ENCODE results near the gene LPAR3. TPM values are rescaled to one million over a fixed set of nuclear protein-coding genes. Genes with fewer than 3 reads are reported as not detected.

LPAR3 gene
- total and polyA plus RNA-seq, 2 experiments from 2014 or later: 10.4 to 36.9 TPM

DNA sequence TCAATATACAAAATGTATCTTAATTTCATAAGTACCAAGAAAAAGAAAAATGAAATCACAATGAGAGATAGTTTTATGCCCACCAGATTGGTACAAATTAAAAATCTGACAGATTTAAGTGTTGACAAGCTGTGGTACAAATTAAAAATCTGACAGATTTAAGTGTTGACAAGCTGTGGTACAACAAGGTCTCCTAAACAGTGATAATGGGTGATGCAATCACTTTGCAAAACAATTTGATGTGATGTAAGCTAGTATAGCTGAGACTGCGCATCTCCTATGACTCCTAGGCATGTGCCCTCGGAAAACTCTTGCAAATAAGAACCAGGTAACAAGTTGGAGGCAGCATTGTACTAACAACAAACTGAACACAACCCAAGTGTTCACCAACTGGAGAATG is 100.6 kb downstream of the LPAR3 start:
- Histone ChIP-seq H3F3A (replicated peaks; ENCODE audit: low read depth) (no peaks in the 10 kb centered on the region), H3K27me3 (ENCODE audit: insufficient read depth) (no peaks in the 10 kb centered on the region), H3K27ac (ENCODE audit: low read depth) (no peak overlapping the region), H3K9me2 (ENCODE audit: insufficient read depth) (no peaks in the 10 kb centered on the region; the same call in 1 of the 2 replicates), H3K79me2 (replicated peaks; ENCODE audit: insufficient read depth) (no peaks in the 10 kb centered on the region), H3K4me1 (ENCODE audit: insufficient read depth) (peaks cover 5% of the 10 kb centered on the region; the same call in 1 of the 2 replicates), H3K36me3 (ENCODE audit: insufficient read depth) (peaks cover 3% of the 10 kb centered on the region; the same call in 1 of the 2 replicates), H2AFZ (no peak overlapping the region), H3K4me3 (no peak overlapping the region), H4K20me1 (replicated peaks; ENCODE audit: insufficient read depth) (no peaks in the 10 kb centered on the region), H3K4me2 (no peak overlapping the region)
- ATAC-seq (no peak), DNase-seq (ENCODE audit: low spot score) (no peak)
- Mint-ChIP-seq H3K27me3 (ENCODE audit: insufficient read depth, low read depth, poor library complexity) (peaks cover 4% of the 10 kb centered on the region), H3K27ac (no peak overlapping the region), H3K9me3 (peaks cover 6% of the 10 kb centered on the region; the same call in 2 of the 3 replicates), H3K4me1 (peaks cover 5% of the 10 kb centered on the region), H3K36me3 (ENCODE audit: low read depth) (peaks cover 7% of the 10 kb centered on the region), H3K4me3 (no peak overlapping the region)
- TF ChIP-seq EZH2phosphoT487 (IDR thresholded peaks at IDR 0.05; ENCODE audit: unreplicated experiment) (no peak), ZNF114 (CRISPR knock-in tag; IDR thresholded peaks at IDR 0.05) (no peak), CTCF (conservative IDR thresholded peaks at IDR 0.05; ENCODE audit: low read depth in 2 of 2) (no peak)

GRCh38 chr1:84789014-84789413 is 104.0 kb downstream of the LPAR3 start:
- H3K27ac Mint-ChIP-seq: no peak overlapping the region
- Histone ChIP-seq H3K4me3 (no peak overlapping the region), H4K20me1 (replicated peaks; ENCODE audit: insufficient read depth) (no peaks in the 10 kb centered on the region), H3K79me2 (replicated peaks; ENCODE audit: insufficient read depth) (no peaks in the 10 kb centered on the region), H3F3A (replicated peaks; ENCODE audit: low read depth) (no peaks in the 10 kb centered on the region), H3K27me3 (ENCODE audit: insufficient read depth) (no peaks in the 10 kb centered on the region), H3K9me2 (ENCODE audit: insufficient read depth) (no peaks in the 10 kb centered on the region; the same call in 1 of the 2 replicates), H3K36me3 (ENCODE audit: insufficient read depth) (peaks cover 3% of the 10 kb centered on the region; the same call in 1 of the 2 replicates), H3K27ac (ENCODE audit: low read depth) (no peak overlapping the region), H3K4me2 (no peak overlapping the region), H2AFZ (no peak overlapping the region), H3K4me1 (ENCODE audit: insufficient read depth) (peaks cover 5% of the 10 kb centered on the region; the same call in 1 of the 2 replicates)
- H3K9me3 Mint-ChIP-seq: peaks cover 6% of the 10 kb centered on the region; the same call in 2 of the 3 replicates
- ATAC-seq (no peak; the same call in 2 of the 3 replicates), DNase-seq (ENCODE audit: low spot score) (no peak)
- peaks cover 5% of the 10 kb centered on the region for H3K4me1 Mint-ChIP-seq
- peaks cover 4% of the 10 kb centered on the region for H3K27me3 Mint-ChIP-seq (ENCODE audit: insufficient read depth, low read depth, poor library complexity)
- peaks cover 7% of the 10 kb centered on the region; the same call in 2 of the 3 replicates for H3K36me3 Mint-ChIP-seq (ENCODE audit: low read depth)
- H3K4me3 Mint-ChIP-seq: no peak overlapping the region
- TF ChIP-seq, protein P1, sequence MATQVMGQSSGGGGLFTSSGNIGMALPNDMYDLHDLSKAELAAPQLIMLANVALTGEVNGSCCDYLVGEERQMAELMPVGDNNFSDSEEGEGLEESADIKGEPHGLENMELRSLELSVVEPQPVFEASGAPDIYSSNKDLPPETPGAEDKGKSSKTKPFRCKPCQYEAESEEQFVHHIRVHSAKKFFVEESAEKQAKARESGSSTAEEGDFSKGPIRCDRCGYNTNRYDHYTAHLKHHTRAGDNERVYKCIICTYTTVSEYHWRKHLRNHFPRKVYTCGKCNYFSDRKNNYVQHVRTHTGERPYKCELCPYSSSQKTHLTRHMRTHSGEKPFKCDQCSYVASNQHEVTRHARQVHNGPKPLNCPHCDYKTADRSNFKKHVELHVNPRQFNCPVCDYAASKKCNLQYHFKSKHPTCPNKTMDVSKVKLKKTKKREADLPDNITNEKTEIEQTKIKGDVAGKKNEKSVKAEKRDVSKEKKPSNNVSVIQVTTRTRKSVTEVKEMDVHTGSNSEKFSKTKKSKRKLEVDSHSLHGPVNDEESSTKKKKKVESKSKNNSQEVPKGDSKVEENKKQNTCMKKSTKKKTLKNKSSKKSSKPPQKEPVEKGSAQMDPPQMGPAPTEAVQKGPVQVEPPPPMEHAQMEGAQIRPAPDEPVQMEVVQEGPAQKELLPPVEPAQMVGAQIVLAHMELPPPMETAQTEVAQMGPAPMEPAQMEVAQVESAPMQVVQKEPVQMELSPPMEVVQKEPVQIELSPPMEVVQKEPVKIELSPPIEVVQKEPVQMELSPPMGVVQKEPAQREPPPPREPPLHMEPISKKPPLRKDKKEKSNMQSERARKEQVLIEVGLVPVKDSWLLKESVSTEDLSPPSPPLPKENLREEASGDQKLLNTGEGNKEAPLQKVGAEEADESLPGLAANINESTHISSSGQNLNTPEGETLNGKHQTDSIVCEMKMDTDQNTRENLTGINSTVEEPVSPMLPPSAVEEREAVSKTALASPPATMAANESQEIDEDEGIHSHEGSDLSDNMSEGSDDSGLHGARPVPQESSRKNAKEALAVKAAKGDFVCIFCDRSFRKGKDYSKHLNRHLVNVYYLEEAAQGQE (IDR thresholded peaks at IDR 0.05; ENCODE audit: unreplicated experiment): no peak
- no peak for TF ChIP-seq CREB1 (CRISPR knock-in tag; IDR thresholded peaks at IDR 0.05; ENCODE audit: low read depth)
- TF ChIP-seq, protein P2, sequence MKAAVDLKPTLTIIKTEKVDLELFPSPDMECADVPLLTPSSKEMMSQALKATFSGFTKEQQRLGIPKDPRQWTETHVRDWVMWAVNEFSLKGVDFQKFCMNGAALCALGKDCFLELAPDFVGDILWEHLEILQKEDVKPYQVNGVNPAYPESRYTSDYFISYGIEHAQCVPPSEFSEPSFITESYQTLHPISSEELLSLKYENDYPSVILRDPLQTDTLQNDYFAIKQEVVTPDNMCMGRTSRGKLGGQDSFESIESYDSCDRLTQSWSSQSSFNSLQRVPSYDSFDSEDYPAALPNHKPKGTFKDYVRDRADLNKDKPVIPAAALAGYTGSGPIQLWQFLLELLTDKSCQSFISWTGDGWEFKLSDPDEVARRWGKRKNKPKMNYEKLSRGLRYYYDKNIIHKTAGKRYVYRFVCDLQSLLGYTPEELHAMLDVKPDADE (IDR thresholded peaks at IDR 0.05): no peak
- no peak for TF ChIP-seq POLR2AphosphoS5 (IDR thresholded peaks at IDR 0.05; ENCODE audit: low read depth)
- TF ChIP-seq CTCF (conservative IDR thresholded peaks at IDR 0.05; ENCODE audit: low read depth in 2 of 2): no peak
- no peak for TF ChIP-seq NANOG (IDR thresholded peaks at IDR 0.05; ENCODE audit: borderline replicate concordance)
- TF ChIP-seq STAT1 (IDR thresholded peaks at IDR 0.05; ENCODE audit: unreplicated experiment): no peak
- no peak for TF ChIP-seq ZNF331 (CRISPR knock-in tag; IDR thresholded peaks at IDR 0.05; ENCODE audit: low read depth)
- TF ChIP-seq EZH2phosphoT487 (IDR thresholded peaks at IDR 0.05; ENCODE audit: unreplicated experiment): no peak
- no peak for TF ChIP-seq JUNB (IDR thresholded peaks at IDR 0.05; ENCODE audit: unreplicated experiment)
- TF ChIP-seq EZH2 (IDR thresholded peaks at IDR 0.05; ENCODE audit: low read depth, unreplicated experiment): no peak
- TF ChIP-seq ZNF114 (CRISPR knock-in tag; IDR thresholded peaks at IDR 0.05): no peak

All from GM23338 (cell line).